Gastrocnemius medialis (tissue), 4 donors: Measurements from ENCODE around the gene ORMDL2.

Experiments used
- POLR2A ChIP-seq, 2 donors: fragments of 450-650 bp; IDR thresholded peaks; one replicate each; pipeline ENCODE4 v1.6.1; 2017; ENCODE audit warnings: antibody characterized with exemption in 2 of 2, mild to moderate bottlenecking in 2 of 2, moderate library complexity in 2 of 2
- TF ChIP-seq, protein P1 (sequence below), 5 experiments: fragments of 450-650 bp in 3 of 5; fragments of 200-600 bp in 2 of 5; sonication (generic) in 2 of 5; IDR thresholded peaks in 4 of 5; conservative IDR thresholded peaks in 1 of 5; 1 replicate in 4 of 5; 2 replicates in 1 of 5; pipeline ENCODE4 v1.5.1; 2016 to 2019; ENCODE audit warnings: antibody characterized with exemption in 5 of 5, mild to moderate bottlenecking in 3 of 5, moderate library complexity in 3 of 5

DNA sequence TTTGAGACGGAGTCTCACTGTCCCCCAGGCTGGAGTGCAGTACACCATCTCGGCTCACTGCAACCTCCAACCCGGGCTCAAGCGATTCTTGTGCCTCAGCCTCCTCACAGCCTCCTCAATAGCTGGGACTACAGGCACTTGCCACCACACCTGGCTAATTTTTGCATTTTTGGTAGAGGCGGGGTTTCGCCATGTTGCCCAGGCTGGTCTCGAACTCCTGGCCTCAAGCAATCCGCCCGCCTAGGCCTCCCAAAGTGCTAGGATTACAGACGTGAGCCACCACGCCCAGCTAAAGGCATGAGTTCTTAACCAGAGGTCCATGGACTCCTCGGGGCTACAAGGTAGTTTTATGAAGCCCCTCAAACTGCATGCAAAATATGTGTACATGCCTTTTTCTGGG, 2.4 kb upstream of the ORMDL2 start:
- TF ChIP-seq, protein P1, sequence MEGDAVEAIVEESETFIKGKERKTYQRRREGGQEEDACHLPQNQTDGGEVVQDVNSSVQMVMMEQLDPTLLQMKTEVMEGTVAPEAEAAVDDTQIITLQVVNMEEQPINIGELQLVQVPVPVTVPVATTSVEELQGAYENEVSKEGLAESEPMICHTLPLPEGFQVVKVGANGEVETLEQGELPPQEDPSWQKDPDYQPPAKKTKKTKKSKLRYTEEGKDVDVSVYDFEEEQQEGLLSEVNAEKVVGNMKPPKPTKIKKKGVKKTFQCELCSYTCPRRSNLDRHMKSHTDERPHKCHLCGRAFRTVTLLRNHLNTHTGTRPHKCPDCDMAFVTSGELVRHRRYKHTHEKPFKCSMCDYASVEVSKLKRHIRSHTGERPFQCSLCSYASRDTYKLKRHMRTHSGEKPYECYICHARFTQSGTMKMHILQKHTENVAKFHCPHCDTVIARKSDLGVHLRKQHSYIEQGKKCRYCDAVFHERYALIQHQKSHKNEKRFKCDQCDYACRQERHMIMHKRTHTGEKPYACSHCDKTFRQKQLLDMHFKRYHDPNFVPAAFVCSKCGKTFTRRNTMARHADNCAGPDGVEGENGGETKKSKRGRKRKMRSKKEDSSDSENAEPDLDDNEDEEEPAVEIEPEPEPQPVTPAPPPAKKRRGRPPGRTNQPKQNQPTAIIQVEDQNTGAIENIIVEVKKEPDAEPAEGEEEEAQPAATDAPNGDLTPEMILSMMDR (IDR thresholded peaks at IDR 0.05 in 4 of 5, conservative IDR thresholded peaks at IDR 0.05 in 1 of 5) = no peak
- no peak for TF ChIP-seq POLR2A (IDR thresholded peaks at IDR 0.05)
